Endothelial cell of umbilical vein (primary cell): ENCODE results near the gene PDCD1.

ENCODE experiments used
- CTCF ChIP-seq, 2 donors: IDR thresholded peaks; 1 replicate in 1 of 2; 2 replicates in 1 of 2; pipeline ENCODE4 v1.5.1; 2011; ENCODE audit warnings: low read length in 2 of 2, mild to moderate bottlenecking in 2 of 2, moderate library complexity in 2 of 2, control low read depth in 1 of 2, inconsistent platforms in 1 of 2, low read depth in 1 of 2; ENCODE audit not compliant: insufficient read depth in 1 of 2; ENCODE audit errors: extremely low read depth in 1 of 2
- EZH2 ChIP-seq: IDR thresholded peaks from 2 replicates; pipeline ENCODE4 v1.6.1; 2012; ENCODE audit warnings: borderline replicate concordance, low read depth, mild to moderate bottlenecking, moderate library complexity, low read length, inconsistent platforms; ENCODE audit not compliant: severe bottlenecking
- JUN ChIP-seq: IDR thresholded peaks from 2 replicates; pipeline ENCODE4 v1.6.1; 2011; ENCODE audit warnings: borderline replicate concordance, low read depth; ENCODE audit not compliant: insufficient read length, insufficient read depth
- MAX ChIP-seq: IDR thresholded peaks from 2 replicates; pipeline ENCODE4 v1.6.1; 2011; ENCODE audit not compliant: insufficient read depth, insufficient read length
- POLR2A ChIP-seq: IDR thresholded peaks from 2 replicates; pipeline ENCODE4 v1.6.1; 2012; ENCODE audit warnings: low read depth, mild to moderate bottlenecking, control low read depth, low read length
- POLR2AphosphoS5 ChIP-seq: IDR thresholded peaks from 2 replicates; pipeline ENCODE4 v1.6.1; 2012; ENCODE audit warnings: low read depth, mild to moderate bottlenecking, control low read depth, low read length, moderate library complexity; ENCODE audit not compliant: insufficient read depth

GRCh38 chr2:241877197-241877685 is 18.5 kb upstream of the PDCD1 start:
- no peak for TF ChIP-seq CTCF (IDR thresholded peaks at IDR 0.05; ENCODE audit: extremely low read depth in 1 of 2, insufficient read depth in 1 of 2, low read depth in 1 of 2, low read length in 2 of 2)
- TF ChIP-seq POLR2A: no peak
- no peak for TF ChIP-seq POLR2AphosphoS5
- no peak for TF ChIP-seq EZH2
- TF ChIP-seq JUN: no peak
- TF ChIP-seq MAX: no peak
